Left cardiac atrium (tissue), 4 donors: Measurements from ENCODE around the gene NET1. TPM values are rescaled to one million over a fixed set of nuclear protein-coding genes. Genes with fewer than 3 reads are reported as not detected.
"Not testable (repeated sequence)": the region's sequence is repeated elsewhere in the genome, so short reads cannot be mapped to it uniquely, and the experiment has no call there.

Experiments
- ATAC-seq, 2 donors: fragments of 200-7000 bp; cut with Tn5 transposase; one replicate each; pipeline ENCODE4 v1.9.1; 2020; ENCODE audit warnings: mild to moderate bottlenecking in 2 of 2, moderate library complexity in 2 of 2
- DNase-seq: peaks from one replicate; pipeline ENCODE4 v3.0.0-alpha.2; 2020
- intact Hi-C, 2 donors: fragments of 100-400 bp; cut with DNase I; formaldehyde crosslinking; loops; one replicate each; pipeline versions ENCODE4 v1.14.1 to v1.15.1; 2022 to 2023
- total RNA-seq, 2 donors: library from RNA; stranded (reverse); fragmentation: NEBNext Ultra II Directional; extraction: Animal tissue kit (Norgen Biotek cat#: 25700); gene quantifications; one replicate each; pipeline ENCODE4 v1.2.1, GENCODE V29; 2021
- donor health status: DM: no; HTN: yes; CAD: no.
- donor health status: DM: no; HTN: yes; CAD: no; lungs with severe emphysema.
- donor health status: DM: yes; HTN: yes; CAD: no.
- donor health status: Dilated cardiomyopathy.

The NET1 gene
- total RNA-seq, 2 donors from 2014 or later, result 25.6 to 36.4 TPM

GRCh38 chr10:5475974-5476807 is 63.8 kb downstream of the NET1 start:
- intact Hi-C loops, DNase-seq, ATAC-seq: not testable (repeated sequence)

GRCh38 chr10:5476918-5477525 is 64.7 kb downstream of the NET1 start:
- ATAC-seq (no peak), DNase-seq (no peak)
- intact Hi-C loops, result no loop called here

GRCh38 chr10:5477948-5478693 is 65.8 kb downstream of the NET1 start:
- DNase-seq, result no peak
- intact Hi-C loops, result no loop called here
- ATAC-seq, result no peak

GRCh38 chr10:5478694-5479305 is 66.4 kb downstream of the NET1 start:
- ATAC-seq (no peak), DNase-seq (no peak)
- intact Hi-C loops, result no loop called here

GRCh38 chr10:5479481-5480161 is 67.3 kb downstream of the NET1 start:
- intact Hi-C loops, result no loop called here
- no peak for DNase-seq
- ATAC-seq, result no peak

GRCh38 chr10:5480162-5480941 is 68.0 kb downstream of the NET1 start:
- no peak for ATAC-seq
- intact Hi-C loops, result no loop called here
- DNase-seq, result no peak

GRCh38 chr10:5481121-5481520 is 68.8 kb downstream of the NET1 start:
- DNase-seq (no peak), ATAC-seq (no peak)
- intact Hi-C loops, result no loop called here

- intact Hi-C loops, result no loop called here
- no peak for ATAC-seq
Observed at GRCh38 chr10:5482016-5482415, 69.7 kb downstream of the NET1 start.

GRCh38 chr10:5484205-5484604 is 71.8 kb downstream of the NET1 start:
- intact Hi-C loops, result no loop called here
- ATAC-seq (no peak), DNase-seq (no peak)

More at GRCh38 chr10:5482016-5482415, 69.7 kb downstream of the NET1 start:
- DNase-seq, result no peak

GRCh38 chr10:5485290-5485689 is 72.9 kb downstream of the NET1 start:
- DNase-seq (no peak), ATAC-seq (no peak)
- intact Hi-C loops, result no loop called here

GRCh38 chr10:5485948-5486852 is 73.8 kb downstream of the NET1 start:
- DNase-seq, result no peak
- intact Hi-C loops, result no loop called here
- ATAC-seq, result no peak

- intact Hi-C loops, result no loop called here
- no peak for DNase-seq
- ATAC-seq, result peak in 1 of 2 donors; percentile 45
Observed at GRCh38 chr10:5486853-5487235, 74.5 kb downstream of the NET1 start.

GRCh38 chr10:5488272-5489161 is 76.2 kb downstream of the NET1 start:
- no peak for DNase-seq
- peak; percentile 15 to 89 for ATAC-seq
- intact Hi-C loops, result no loop called here

GRCh38 chr10:5490032-5490431 is 77.7 kb downstream of the NET1 start:
- intact Hi-C loops, result no loop called here
- ATAC-seq, result no peak

GRCh38 chr10:5490698-5491464 is 78.5 kb downstream of the NET1 start:
- peak in 1 of 2 donors; percentile 56 for ATAC-seq
- DNase-seq, result no peak
- intact Hi-C loops, result no loop called here

More at GRCh38 chr10:5490032-5490431, 77.7 kb downstream of the NET1 start:
- DNase-seq, result no peak

GRCh38 chr10:5491477-5491876 is 79.1 kb downstream of the NET1 start:
- intact Hi-C loops, result no loop called here
- peak in 1 of 2 donors; percentile 75 for ATAC-seq
- DNase-seq, result no peak
